IMR-90 (cell line): ENCODE measurements around the gene CDK5RAP2.

Source experiments
- FOS ChIP-seq: fragments of 150-350 bp; IDR thresholded peaks from 2 replicates; pipeline ENCODE4 v1.6.1; 2016; ENCODE audit warnings: low read depth, low read length
- MAFK ChIP-seq: IDR thresholded peaks from 2 replicates; pipeline ENCODE4 v1.6.1; 2012; ENCODE audit warnings: low read depth, low read length, improper control_type of control experiment
- POLR2A ChIP-seq: IDR thresholded peaks from 2 replicates; pipeline ENCODE4 v1.6.1; 2012; ENCODE audit warnings: mild to moderate bottlenecking, low read depth, low read length
- USF2 ChIP-seq: fragments of 150-350 bp; IDR thresholded peaks from 2 replicates; pipeline ENCODE4 v1.6.1; 2017; ENCODE audit warnings: mild to moderate bottlenecking, antibody characterized with exemption, low read length, low read depth
- TF ChIP-seq, protein P1 (sequence below): conservative IDR thresholded peaks from 2 replicates; pipeline ENCODE4 v1.5.1; 2012; ENCODE audit warnings: mild to moderate bottlenecking, low read depth, low read length, improper control_type of control experiment

- TF ChIP-seq USF2: peak; percentile 78; the same call in 1 of the 2 replicates
- TF ChIP-seq, protein P1, sequence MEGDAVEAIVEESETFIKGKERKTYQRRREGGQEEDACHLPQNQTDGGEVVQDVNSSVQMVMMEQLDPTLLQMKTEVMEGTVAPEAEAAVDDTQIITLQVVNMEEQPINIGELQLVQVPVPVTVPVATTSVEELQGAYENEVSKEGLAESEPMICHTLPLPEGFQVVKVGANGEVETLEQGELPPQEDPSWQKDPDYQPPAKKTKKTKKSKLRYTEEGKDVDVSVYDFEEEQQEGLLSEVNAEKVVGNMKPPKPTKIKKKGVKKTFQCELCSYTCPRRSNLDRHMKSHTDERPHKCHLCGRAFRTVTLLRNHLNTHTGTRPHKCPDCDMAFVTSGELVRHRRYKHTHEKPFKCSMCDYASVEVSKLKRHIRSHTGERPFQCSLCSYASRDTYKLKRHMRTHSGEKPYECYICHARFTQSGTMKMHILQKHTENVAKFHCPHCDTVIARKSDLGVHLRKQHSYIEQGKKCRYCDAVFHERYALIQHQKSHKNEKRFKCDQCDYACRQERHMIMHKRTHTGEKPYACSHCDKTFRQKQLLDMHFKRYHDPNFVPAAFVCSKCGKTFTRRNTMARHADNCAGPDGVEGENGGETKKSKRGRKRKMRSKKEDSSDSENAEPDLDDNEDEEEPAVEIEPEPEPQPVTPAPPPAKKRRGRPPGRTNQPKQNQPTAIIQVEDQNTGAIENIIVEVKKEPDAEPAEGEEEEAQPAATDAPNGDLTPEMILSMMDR: no peak
- TF ChIP-seq FOS: no peak
- no peak for TF ChIP-seq MAFK
- TF ChIP-seq POLR2A: no peak
Measured at GRCh38 chr9:120411862-120412424, 168.0 kb downstream of the CDK5RAP2 start.
